H1 (cell line): ENCODE measurements around the gene YRDC. TPM values are rescaled to one million over a fixed set of nuclear protein-coding genes. Genes with fewer than 3 reads are reported as not detected.

Source experiments
- CHD7 ChIP-seq: fragments of 300-600 bp; sonication (generic); IDR thresholded peaks from 2 replicates; pipeline ENCODE4 v1.7.1; 2012; ENCODE audit warnings: low read length, moderate library complexity, mild to moderate bottlenecking, inconsistent platforms; ENCODE audit not compliant: insufficient replicate concordance
- EP300 ChIP-seq, 2 experiments: IDR thresholded peaks; 1 replicate in 1 of 2; 2 replicates in 1 of 2; pipeline ENCODE4 v1.6.1; 2011 to 2012; ENCODE audit warnings: low read depth in 2 of 2, low read length in 2 of 2, mild to moderate bottlenecking in 2 of 2, borderline replicate concordance in 1 of 2, inconsistent platforms in 1 of 2, moderate library complexity in 1 of 2
- PHF8 ChIP-seq: fragments of 200-600 bp; sonication (generic); conservative IDR thresholded peaks from 2 replicates; pipeline ENCODE4 v1.7.1; 2012; ENCODE audit warnings: low read depth, mild to moderate bottlenecking, inconsistent platforms, low read length, moderate library complexity
- POLR2AphosphoS5 ChIP-seq: IDR thresholded peaks from 2 replicates; pipeline ENCODE4 v1.6.1; 2011; ENCODE audit warnings: low read depth, low read length
- POU5F1 ChIP-seq: IDR thresholded peaks from 2 replicates; pipeline ENCODE4 v1.6.1; 2011; ENCODE audit warnings: low read depth, mild to moderate bottlenecking, low read length, moderate library complexity
- RNF2 ChIP-seq: fragments of 200-900, 300-1000 bp; sonication (generic); IDR thresholded peaks from 2 replicates; pipeline ENCODE4 v1.7.1; 2016; ENCODE audit warnings: borderline replicate concordance, low read depth, mild to moderate bottlenecking, antibody characterized with exemption, low read length; ENCODE audit not compliant: poor library complexity, severe bottlenecking; ENCODE audit errors: missing control alignments
- SAP30 ChIP-seq: fragments of 300-600 bp; sonication (generic); IDR thresholded peaks from 2 replicates; pipeline ENCODE4 v1.7.1; 2012; ENCODE audit warnings: low read length, moderate library complexity, mild to moderate bottlenecking, inconsistent platforms; ENCODE audit not compliant: insufficient read depth, insufficient replicate concordance
- polyA plus RNA-seq, 7 experiments: library from polyadenylated mRNA; depleted of rRNA in 3 of 7; stranded (reverse) in 5 of 7; unstranded in 2 of 7; fragments of >200 nt in 5 of 7; fragments of 200-250 nt in 2 of 7; gene quantifications; 1 replicate in 5 of 7; 2 replicates in 1 of 7; 4 replicates in 1 of 7; pipeline versions ENCODE4 v1.2.1 to v1.2.3, GENCODE V29; 2011 to 2013; ENCODE audit warnings: missing spikeins in 2 of 7, mixed read lengths in 2 of 7
- total RNA-seq: library from RNA; stranded (reverse); fragmentation: NEBNext Ultra II Directional; extraction: Animal tissue kit (Norgen Biotek cat#: 25700); gene quantifications from 2 replicates; pipeline ENCODE4 v1.2.1, GENCODE V29; 2021
- TF ChIP-seq, protein P1 (sequence below): IDR thresholded peaks from 2 replicates; pipeline ENCODE4 v1.6.1; 2012; ENCODE audit warnings: inconsistent platforms

The YRDC gene
- total and polyA plus RNA-seq, 2 of the 8 experiments (the other 6 are each of a cell fraction or from before 2014, with no cell fraction given): 21.1 to 21.6 TPM

GRCh38 chr1:37849480-37849879, 41.5 kb upstream of the YRDC start (continued):
- no peak for TF ChIP-seq CHD7
- TF ChIP-seq RNF2: no peak
- no peak for TF ChIP-seq PHF8
- no peak for TF ChIP-seq SAP30
- TF ChIP-seq, protein P1, sequence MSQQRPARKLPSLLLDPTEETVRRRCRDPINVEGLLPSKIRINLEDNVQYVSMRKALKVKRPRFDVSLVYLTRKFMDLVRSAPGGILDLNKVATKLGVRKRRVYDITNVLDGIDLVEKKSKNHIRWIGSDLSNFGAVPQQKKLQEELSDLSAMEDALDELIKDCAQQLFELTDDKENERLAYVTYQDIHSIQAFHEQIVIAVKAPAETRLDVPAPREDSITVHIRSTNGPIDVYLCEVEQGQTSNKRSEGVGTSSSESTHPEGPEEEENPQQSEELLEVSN: no peak
- no peak for TF ChIP-seq EP300 (IDR thresholded peaks at IDR 0.05; ENCODE audit: borderline replicate concordance in 1 of 2, low read depth in 2 of 2, low read length in 2 of 2)
- TF ChIP-seq POU5F1: no peak
- no peak for TF ChIP-seq POLR2AphosphoS5
